HG03095 (cell line): ENCODE data around the gene ASMT.
A peak's percentile ranks its signal among the peaks of the same experiment; 100 is the strongest.
"Not testable (repeated sequence)": the region's sequence is repeated elsewhere in the genome, so short reads cannot be mapped to it uniquely, and the experiment has no call there.

Source experiments
- ATAC-seq: cut with Tn5 transposase; IDR thresholded peaks from one replicate; pipeline ENCODE4 v1.9.1; 2021; ENCODE audit warnings: moderate library complexity; ENCODE audit not compliant: unreplicated experiment

The ASMT gene

GRCh38 chrX:1614927-1615326 is at the start of gene ASMT:
TSS of gene ASMT (plus strand) at chrX:1615059. CDS start at chrX:1615200, 141 bp downstream.
- no peak for ATAC-seq

GRCh38 chrX:1574181-1574580 is 40.7 kb upstream of the ASMT start:
- ATAC-seq, result not testable (repeated sequence)

GRCh38 chrX:1576201-1576992 is 38.5 kb upstream of the ASMT start:
- ATAC-seq, result no peak

GRCh38 chrX:1577845-1578244 is 37.0 kb upstream of the ASMT start:
- no peak for ATAC-seq

GRCh38 chrX:1578511-1579173 is 36.2 kb upstream of the ASMT start:
- no peak for ATAC-seq

- ATAC-seq, result no peak
These were observed 33.7 kb upstream of the ASMT start for GRCh38 chrX:1581132-1581531.

- ATAC-seq, result peak; percentile 74
These were observed 32.0 kb upstream of the ASMT start for GRCh38 chrX:1582686-1583437.

- ATAC-seq, result no peak
These were observed 30.4 kb upstream of the ASMT start for GRCh38 chrX:1584237-1585011.

GRCh38 chrX:1587161-1587560 is 27.7 kb upstream of the ASMT start:
- no peak for ATAC-seq

- ATAC-seq, result no peak
These were observed 25.3 kb upstream of the ASMT start for GRCh38 chrX:1589356-1590130.

GRCh38 chrX:1591102-1591862 is 23.6 kb upstream of the ASMT start, which contains the start of gene AKAP17A:
TSS of gene AKAP17A (plus strand) at chrX:1591604. CDS start at chrX:1593463, 1,859 bp downstream.
- ATAC-seq, result peak; percentile 74

GRCh38 chrX:1591863-1592469 is 22.9 kb upstream of the ASMT start:
- no peak for ATAC-seq

- peak; percentile 47 for ATAC-seq
These were observed 22.3 kb upstream of the ASMT start for GRCh38 chrX:1592470-1593142.

- no peak for ATAC-seq
These were observed 21.3 kb upstream of the ASMT start for GRCh38 chrX:1593286-1594271.

- ATAC-seq, result no peak
These were observed 19.2 kb upstream of the ASMT start for GRCh38 chrX:1595711-1596060.

- no peak for ATAC-seq
These were observed 18.0 kb upstream of the ASMT start for GRCh38 chrX:1596676-1597344.
